HG02938 (cell line): ENCODE data around the gene TMCC3.
"Not testable (repeated sequence)": the region's sequence is repeated elsewhere in the genome, so short reads cannot be mapped to it uniquely, and the experiment has no call there.

Experiments used
- ATAC-seq: cut with Tn5 transposase; IDR thresholded peaks from one replicate; pipeline ENCODE4 v1.9.1; 2021; ENCODE audit warnings: mild to moderate bottlenecking, moderate library complexity; ENCODE audit not compliant: unreplicated experiment

TMCC3 gene

GRCh38 chr12:94604366-94604698 is 46.0 kb downstream of the TMCC3 start:
- ATAC-seq = no peak

GRCh38 chr12:94603434-94604365 is 46.7 kb downstream of the TMCC3 start:
- ATAC-seq = no peak

GRCh38 chr12:94602024-94602423 is 48.3 kb downstream of the TMCC3 start:
- ATAC-seq = no peak

GRCh38 chr12:94601307-94601706 is 49.0 kb downstream of the TMCC3 start:
- ATAC-seq = not testable (repeated sequence)

GRCh38 chr12:94599189-94599588 is 51.2 kb downstream of the TMCC3 start:
- no peak for ATAC-seq

- no peak for ATAC-seq
Observed at GRCh38 chr12:94597268-94597667, 53.1 kb downstream of the TMCC3 start.

- ATAC-seq = no peak
Observed at GRCh38 chr12:94596596-94596995, 53.8 kb downstream of the TMCC3 start.

GRCh38 chr12:94595152-94595551 is 55.2 kb downstream of the TMCC3 start:
- ATAC-seq = no peak

- no peak for ATAC-seq
Observed at GRCh38 chr12:94594443-94594825, 55.9 kb downstream of the TMCC3 start.

GRCh38 chr12:94593822-94594442 is 56.4 kb downstream of the TMCC3 start:
- ATAC-seq = no peak

GRCh38 chr12:94592723-94593122 is 57.6 kb downstream of the TMCC3 start:
- ATAC-seq = not testable (repeated sequence)

GRCh38 chr12:94592080-94592479 is 58.3 kb downstream of the TMCC3 start:
- ATAC-seq = no peak

GRCh38 chr12:94590428-94590827 is 59.9 kb downstream of the TMCC3 start:
- no peak for ATAC-seq

- ATAC-seq = no peak
Observed at GRCh38 chr12:94589591-94590001, 60.8 kb downstream of the TMCC3 start.

GRCh38 chr12:94588346-94588745 is 62.0 kb downstream of the TMCC3 start:
- no peak for ATAC-seq

GRCh38 chr12:94587266-94588241 is 62.8 kb downstream of the TMCC3 start:
- ATAC-seq = no peak

GRCh38 chr12:94586589-94587259 is 63.6 kb downstream of the TMCC3 start:
- ATAC-seq = no peak

- no peak for ATAC-seq
Observed at GRCh38 chr12:94585626-94586025, 64.7 kb downstream of the TMCC3 start.

GRCh38 chr12:94584377-94584776 is 66.0 kb downstream of the TMCC3 start:
- no peak for ATAC-seq

- no peak for ATAC-seq
Observed at GRCh38 chr12:94582591-94582990, 67.8 kb downstream of the TMCC3 start.
